Calu3 (cell line): Measurements from ENCODE around the gene MAP3K21. TPM values are rescaled to one million over a fixed set of nuclear protein-coding genes. Genes with fewer than 3 reads are reported as not detected.

Experiments used
- BruUV-seq: library from RNA; stranded (reverse); fragments of 400-500 nt; replicated peaks from 2 replicates; lab custom pipeline; 2021; lab: Mats Ljungman, UMichigan
- CTCF ChIA-PET: fragments of 300-600 bp; sonication (Branson Sonifier 250); formaldehyde crosslinking; loops from one replicate; lab custom pipeline; 2022; ENCODE audit warnings: antibody characterized with exemption; lab: Charles Lee
- DNase-seq: peaks from one replicate; pipeline ENCODE4 v3.0.0; 2022
- H3K27ac Mint-ChIP-seq: one replicate; pipeline ENCODE4 v1.8.0; 2022; ENCODE audit warnings: mixed read lengths; ENCODE audit not compliant: unreplicated experiment
- H3K27me3 Mint-ChIP-seq: one replicate; pipeline ENCODE4 v1.8.0; 2022; ENCODE audit warnings: mixed read lengths; ENCODE audit not compliant: unreplicated experiment
- H3K36me3 Mint-ChIP-seq: one replicate; pipeline ENCODE4 v1.8.0; 2022; ENCODE audit warnings: mild to moderate bottlenecking, moderate library complexity, mixed read lengths; ENCODE audit not compliant: insufficient read depth, unreplicated experiment
- H3K4me1 Mint-ChIP-seq: one replicate; pipeline ENCODE4 v1.8.0; 2022; ENCODE audit warnings: mild to moderate bottlenecking, low read depth, mixed read lengths; ENCODE audit not compliant: unreplicated experiment
- H3K4me3 Mint-ChIP-seq: one replicate; pipeline ENCODE4 v1.8.0; 2022; ENCODE audit warnings: mild to moderate bottlenecking, low read depth, moderate library complexity, mixed read lengths; ENCODE audit not compliant: unreplicated experiment
- H3K9me3 Mint-ChIP-seq: one replicate; pipeline ENCODE4 v1.8.0; 2022; ENCODE audit warnings: low read depth, mixed read lengths; ENCODE audit not compliant: unreplicated experiment
- CTCF ChIP-seq: fragments of 200-600 bp; IDR thresholded peaks from one replicate; pipeline ENCODE4 v1.8.0; 2022; ENCODE audit warnings: antibody characterized with exemption; ENCODE audit not compliant: unreplicated experiment
- intact Hi-C: fragments of 100-400 bp; cut with micrococcal nuclease; formaldehyde crosslinking; loops from one replicate; pipeline ENCODE4 v1.10.0; 2022; ENCODE audit not compliant: unreplicated experiment
- total RNA-seq: library from RNA; stranded (reverse); gene quantifications from 2 replicates; pipeline ENCODE4 v1.2.3, GENCODE V29; 2022

MAP3K21 gene
- total RNA-seq, 1 experiment from 2014 or later, result 33.6 TPM

DNA sequence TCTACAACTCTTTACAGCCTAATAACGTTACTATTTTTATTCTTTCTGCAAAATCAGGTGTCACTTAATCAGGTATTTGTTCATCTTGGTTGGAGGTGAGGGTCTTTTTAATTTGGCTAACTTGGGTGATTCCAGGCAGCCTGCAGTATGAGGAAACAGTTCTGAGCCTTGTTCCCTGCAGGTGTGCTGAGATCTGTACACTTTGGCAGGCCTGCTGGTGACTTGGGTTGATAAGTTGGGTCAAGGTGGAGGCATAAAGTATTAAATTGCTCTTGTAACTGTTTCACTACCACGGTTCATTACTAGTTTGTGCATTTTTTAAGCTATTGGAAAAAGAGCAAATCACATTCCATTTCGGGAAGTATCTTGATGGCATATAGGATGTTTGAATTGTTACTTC lies 10.0 kb downstream of the MAP3K21 start:
- H3K36me3 Mint-ChIP-seq, result no peaks in the 10 kb centered on the region

GRCh38 chr1:233338102-233338501 lies 10.6 kb downstream of the MAP3K21 start:
- H3K36me3 Mint-ChIP-seq, result no peaks in the 10 kb centered on the region
- H3K27me3 Mint-ChIP-seq, result no peaks in the 10 kb centered on the region
- CTCF ChIA-PET, result interaction anchor here (0.8 kb wide), 1 partner anchor 13 kb away, joined by 3 read pairs; no protein-coding TSS in a partner anchor
- no peak for TF ChIP-seq CTCF
- no TSS peak for BruUV-seq
- no peak for DNase-seq
- no peak overlapping the region for H3K4me3 Mint-ChIP-seq
- peaks cover 72% of the 10 kb centered on the region for H3K4me1 Mint-ChIP-seq
- H3K9me3 Mint-ChIP-seq, result no peaks in the 10 kb centered on the region
- intact Hi-C loops, result no loop called here
- no peak overlapping the region for H3K27ac Mint-ChIP-seq

More for the DNA sequence above, 10.0 kb downstream of the MAP3K21 start:
- Mint-ChIP-seq H3K4me3 (no peak overlapping the region), H3K9me3 (no peaks in the 10 kb centered on the region), H3K4me1 (peaks cover 69% of the 10 kb centered on the region), H3K27ac (no peak overlapping the region), H3K27me3 (no peaks in the 10 kb centered on the region)
- intact Hi-C loops, result no loop called here
- no peak for TF ChIP-seq CTCF
- CTCF ChIA-PET, result interaction anchor here (0.8 kb wide), 1 partner anchor 14 kb away, joined by 3 read pairs; no protein-coding TSS in a partner anchor
- BruUV-seq, result no TSS peak
- no peak for DNase-seq

DNA sequence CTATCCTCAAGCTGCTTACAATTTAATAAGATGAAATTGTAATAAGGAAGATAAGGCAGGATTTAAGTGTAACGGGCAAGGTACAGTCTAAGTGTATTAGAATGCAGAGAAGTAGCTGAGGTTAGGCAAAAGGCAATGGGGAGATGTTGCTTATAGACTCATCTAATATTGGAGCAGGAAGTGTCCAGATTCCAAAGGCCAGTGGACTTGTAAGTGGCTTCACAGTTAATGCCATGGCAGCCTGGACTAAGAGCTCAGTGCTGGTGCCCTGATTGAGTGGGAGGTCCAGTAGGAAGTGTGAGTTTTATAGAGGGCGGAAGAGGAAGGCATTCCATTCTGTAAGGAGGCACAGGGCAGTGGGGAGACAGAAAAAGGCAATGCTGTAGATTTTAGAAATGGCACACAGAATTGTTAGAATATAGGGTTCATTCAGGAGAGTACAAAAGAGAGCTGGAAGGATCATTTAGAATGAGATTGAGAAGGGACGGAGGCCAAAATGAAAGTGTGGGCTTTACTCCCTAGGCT lies 12.6 kb downstream of the MAP3K21 start:
- peak overlapping the region; percentile 17 for H3K4me3 Mint-ChIP-seq
- CTCF ChIA-PET, result interaction anchor here (0.6 to 1.4 kb wide), 4 partner anchors 8 to 814 kb away, joined by 3 to 5 read pairs (median 3); no protein-coding TSS in a partner anchor
- H3K4me1 Mint-ChIP-seq, result peaks cover 78% of the 10 kb centered on the region

DNA sequence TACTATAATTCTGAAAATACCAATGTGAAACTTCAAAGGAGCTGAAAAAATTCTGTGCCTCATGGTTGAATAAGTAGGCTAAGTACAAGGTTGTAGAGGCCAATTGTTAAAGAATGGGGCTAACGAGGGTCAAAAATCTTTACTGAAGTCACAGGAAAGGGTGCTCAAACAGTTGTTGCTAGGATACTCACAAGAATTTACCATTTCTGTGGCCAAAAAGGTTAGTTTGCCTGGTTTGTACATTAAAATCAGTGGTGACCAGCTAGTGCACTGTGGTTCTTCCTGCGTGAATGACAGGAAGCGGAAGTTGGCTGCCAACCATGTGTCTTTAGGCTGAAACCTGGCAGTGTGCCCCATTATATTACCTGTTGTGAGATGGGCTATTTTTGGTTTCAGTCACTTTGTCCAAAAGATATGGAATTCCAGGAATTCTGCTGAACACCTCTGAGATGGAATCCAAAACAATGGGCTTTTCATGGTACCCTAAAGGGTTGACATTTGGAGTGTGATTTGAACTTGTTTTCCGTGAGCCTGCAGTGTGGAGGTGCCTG lies 13.5 kb downstream of the MAP3K21 start:
- no peaks in the 10 kb centered on the region for H3K36me3 Mint-ChIP-seq
- H3K4me1 Mint-ChIP-seq, result peaks cover 78% of the 10 kb centered on the region
- no peak overlapping the region for H3K4me3 Mint-ChIP-seq
- no peaks in the 10 kb centered on the region for H3K27me3 Mint-ChIP-seq
- DNase-seq, result peak; percentile 57
- intact Hi-C loops, result loop anchor here (1.0 kb wide), 1 partner anchor 9 kb away; no protein-coding TSS in a partner anchor
- H3K27ac Mint-ChIP-seq, result peak overlapping the region; percentile 77
- no TSS peak for BruUV-seq
- no peaks in the 10 kb centered on the region for H3K9me3 Mint-ChIP-seq
- no peak for TF ChIP-seq CTCF
- CTCF ChIA-PET, result interaction anchor here (0.6 to 1.4 kb wide), 5 partner anchors 9 to 1942 kb away, joined by 3 read pairs; no protein-coding TSS in a partner anchor

More for the DNA sequence above, 12.6 kb downstream of the MAP3K21 start:
- Mint-ChIP-seq H3K27me3 (no peaks in the 10 kb centered on the region), H3K27ac (peak overlapping the region; percentile 43), H3K9me3 (no peaks in the 10 kb centered on the region), H3K36me3 (no peaks in the 10 kb centered on the region)
- TF ChIP-seq CTCF, result no peak
- no peak for DNase-seq
- BruUV-seq, result no TSS peak
- intact Hi-C loops, result no loop called here
